ENCODE measurements around the gene HOXB2. TPM values are rescaled to one million over a fixed set of nuclear protein-coding genes. Genes with fewer than 3 reads are reported as not detected.

The HOXB2 gene
- polyA plus RNA-seq, 4 donors: 42.3 to 63.0 (median 53.9) TPM

DNA sequence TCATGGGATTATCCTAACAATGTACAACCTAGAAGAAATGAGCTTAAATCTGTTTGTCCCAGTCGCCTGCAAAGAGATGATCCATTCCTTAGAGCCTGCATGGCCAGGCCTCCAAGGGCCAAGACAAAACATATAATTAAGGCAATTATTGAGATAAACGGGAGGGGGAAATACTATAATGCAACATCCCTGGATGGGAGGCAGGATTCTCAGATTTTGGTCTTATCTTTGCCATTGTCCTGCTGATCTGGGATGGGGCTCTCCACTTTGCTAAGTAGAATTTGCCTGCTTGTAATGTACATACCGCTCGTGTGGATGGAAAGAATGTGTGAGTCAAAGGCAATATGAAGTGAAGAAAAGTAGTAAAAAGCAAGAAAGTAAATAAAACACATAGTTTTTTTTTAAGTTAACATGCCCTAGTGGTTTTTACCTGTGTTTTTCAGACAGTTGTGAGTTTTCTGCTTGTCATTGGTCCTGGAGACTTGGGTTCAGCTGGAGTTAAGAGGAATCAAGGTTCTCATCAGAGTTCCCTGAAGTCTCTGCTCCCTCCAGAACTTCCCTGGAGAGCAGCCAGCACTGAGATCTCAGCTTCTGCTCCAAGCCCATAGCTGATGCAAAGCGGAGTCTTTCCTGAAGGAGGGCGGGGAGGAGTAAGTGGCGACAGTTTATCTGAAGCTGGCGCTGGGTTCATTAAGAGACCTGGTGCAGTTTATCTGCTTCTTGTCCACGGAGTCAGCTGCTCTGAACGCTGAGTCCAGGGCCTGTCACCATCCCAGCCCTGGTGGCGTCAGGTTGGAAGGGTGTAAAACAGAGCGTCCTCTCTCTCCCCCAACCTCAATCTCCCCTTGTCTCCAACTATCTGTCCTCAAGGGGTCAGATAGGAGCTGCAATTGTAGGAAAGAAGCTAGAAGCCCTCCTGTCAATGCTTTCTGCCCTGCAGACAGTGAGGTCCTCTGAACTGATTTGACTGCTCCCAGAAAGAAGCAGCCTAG is 44.2 kb downstream of the HOXB2 start:
- DNase-seq (ENCODE audit: low read depth in 4 of 4, low spot score in 2 of 4): no peak

DNA sequence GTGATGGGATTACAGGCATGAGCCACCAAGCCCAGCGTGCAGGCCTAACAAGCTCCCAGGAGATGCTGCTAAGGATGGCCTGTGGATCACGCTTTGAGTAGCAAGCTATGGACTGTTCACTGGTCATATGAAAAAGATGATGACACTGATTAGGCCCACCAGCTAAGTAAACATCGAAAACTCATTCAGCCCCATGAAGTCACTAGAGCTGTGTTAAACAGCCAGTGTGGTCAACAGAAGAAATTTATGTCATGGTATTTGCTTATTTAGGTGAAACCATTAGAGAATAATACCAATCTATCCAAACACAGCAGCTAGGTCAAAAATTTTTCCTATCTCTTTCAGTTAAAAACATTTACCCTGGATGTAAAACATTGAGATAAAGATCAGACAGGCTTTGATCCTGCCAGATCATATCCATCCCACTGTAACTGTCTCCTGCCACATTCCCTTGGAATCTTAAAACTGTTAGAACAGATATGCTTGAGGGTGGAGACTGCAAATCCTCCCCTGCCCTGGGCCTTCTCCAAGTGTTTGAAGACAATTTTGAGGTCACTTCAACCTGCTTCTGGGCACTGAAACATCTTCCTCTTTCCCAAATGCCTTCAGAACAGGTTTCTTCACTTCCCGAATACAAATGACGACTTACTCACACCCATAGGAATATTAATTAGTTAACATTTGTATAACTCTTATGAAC is 45.0 kb downstream of the HOXB2 start:
- DNase-seq (ENCODE audit: low read depth in 4 of 4, low spot score in 2 of 4): no peak

DNA sequence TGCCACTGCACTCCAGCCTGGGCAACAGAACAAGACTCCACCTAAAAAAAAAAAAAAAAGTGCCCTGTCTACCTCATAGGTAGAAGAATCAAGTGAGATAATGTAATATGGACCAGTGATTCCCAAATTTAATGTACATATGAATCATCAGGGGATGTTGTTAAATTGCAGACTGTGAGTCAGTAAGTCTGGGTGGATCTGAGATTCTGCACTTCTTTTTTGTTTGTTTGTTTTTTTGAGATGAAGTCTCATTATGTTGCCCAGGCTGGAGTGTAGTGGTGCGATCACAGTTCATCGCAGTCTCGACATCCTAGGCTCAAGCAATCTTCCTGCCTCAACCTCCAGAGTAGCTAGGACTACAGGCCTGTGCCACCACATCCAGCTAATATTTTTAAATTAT is 45.7 kb downstream of the HOXB2 start:
- no peak for DNase-seq (ENCODE audit: low read depth in 4 of 4, low spot score in 2 of 4)

DNA sequence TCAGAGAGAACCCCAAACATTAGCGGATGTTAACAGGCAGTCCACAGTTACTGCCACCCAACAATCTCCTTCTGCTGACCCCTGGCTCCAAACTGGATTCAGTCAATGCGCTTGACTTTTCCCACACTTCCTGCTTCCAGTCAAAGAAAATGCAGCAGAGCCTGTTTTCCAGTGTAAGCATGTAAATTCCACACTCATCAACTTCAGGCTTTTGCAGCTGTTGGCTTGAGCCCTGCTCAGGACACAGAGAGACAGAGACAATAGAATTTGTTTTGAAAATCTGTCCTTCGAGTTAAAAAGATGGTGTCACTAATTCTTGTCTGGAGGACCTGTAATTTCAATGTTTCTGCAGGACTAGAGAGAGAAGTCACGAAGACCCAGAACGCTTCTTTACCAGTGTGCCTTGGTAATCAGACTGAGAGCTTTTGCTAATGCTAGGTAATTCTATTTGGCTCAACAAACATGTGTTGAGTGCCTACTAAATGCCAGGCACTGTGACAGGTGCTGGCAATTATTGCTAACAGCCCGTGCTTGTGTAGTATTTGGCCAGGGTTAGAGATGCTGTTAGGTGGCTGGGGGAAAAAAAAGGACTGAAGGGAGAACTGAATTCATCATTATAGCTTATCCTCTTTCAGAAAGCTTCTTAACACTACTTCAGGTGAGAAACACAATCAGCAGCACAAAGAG is 46.6 kb downstream of the HOXB2 start:
- DNase-seq (ENCODE audit: low read depth in 4 of 4, low spot score in 2 of 4): no peak

DNA sequence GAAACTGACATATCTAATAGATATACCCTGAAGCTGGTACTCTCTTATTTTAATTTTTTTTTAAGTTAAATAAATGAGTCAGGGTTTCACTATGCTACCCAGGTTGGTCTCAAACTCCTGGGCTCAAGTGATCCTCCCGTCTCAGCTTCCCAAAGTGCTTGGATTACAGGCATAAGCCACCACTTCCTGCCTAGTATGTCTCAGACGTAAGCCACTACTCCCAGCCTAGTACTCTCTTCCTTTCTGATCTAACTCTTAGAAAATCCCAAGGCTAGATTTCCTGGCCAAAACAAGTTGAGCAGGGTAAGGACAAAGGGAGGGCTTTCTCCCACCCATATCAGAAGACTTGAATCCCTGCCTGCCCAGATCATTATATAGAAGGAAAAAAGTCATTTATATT is 47.8 kb downstream of the HOXB2 start:
- DNase-seq (ENCODE audit: low read depth in 4 of 4, low spot score in 2 of 4): no peak

DNA sequence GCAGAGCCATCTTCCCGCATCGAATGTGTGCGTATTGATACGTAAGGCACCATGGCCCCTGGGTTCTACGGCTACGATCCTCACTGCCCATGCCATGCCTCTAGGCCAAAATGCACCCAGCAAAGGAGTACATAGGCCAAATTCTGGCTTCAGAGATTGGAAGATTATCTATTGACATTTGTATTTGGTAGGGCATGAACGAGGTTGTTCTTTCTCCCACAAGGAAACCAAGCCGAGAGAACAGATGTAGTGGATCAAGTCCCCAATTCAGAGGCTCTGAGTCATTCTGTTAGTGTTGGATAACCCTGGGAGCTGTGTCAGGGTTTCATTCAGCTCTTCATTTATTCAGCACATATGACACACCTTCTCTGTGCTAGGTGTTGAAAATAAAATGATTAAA is 50.6 kb downstream of the HOXB2 start:
- no peak for DNase-seq (ENCODE audit: low read depth in 4 of 4, low spot score in 2 of 4)

Other genes starting within 250 kb of the HOXB2 start
- gene SKAP1, start 114.9 kb downstream of the HOXB2 start, polyA plus RNA-seq (ENCODE audit: insufficient read length in 4 of 4): 10 to 100 TPM in 3 of 4 donors, 1 to 10 TPM in 1; 9.9 to 13.6 (median 12.4) TPM
- under 1 TPM; 0.17 to 0.58 (median 0.40) TPM for gene HOXB1, start 14.1 kb downstream of the HOXB2 start, polyA plus RNA-seq (ENCODE audit: insufficient read length in 4 of 4)
- 10 to 100 TPM in 2 of 4 donors, 1 to 10 TPM in 2; 6.8 to 22.8 (median 14.5) TPM for gene HOXB4, start 33.2 kb upstream of the HOXB2 start, polyA plus RNA-seq (ENCODE audit: insufficient read length in 4 of 4)
- gene HOXB3, start 45.1 kb upstream of the HOXB2 start, polyA plus RNA-seq (ENCODE audit: insufficient read length in 4 of 4): 100 to 1,000 TPM; 112 to 237 (median 181) TPM
- 10 to 100 TPM; 23.9 to 51.6 (median 37.1) TPM for gene HOXB5, start 48.7 kb upstream of the HOXB2 start, polyA plus RNA-seq (ENCODE audit: insufficient read length in 4 of 4)
- 100 to 1,000 TPM in 2 of 4 donors, 10 to 100 TPM in 2; 67.8 to 159 (median 116) TPM for gene HOXB6, start 59.9 kb upstream of the HOXB2 start, polyA plus RNA-seq (ENCODE audit: insufficient read length in 4 of 4)
- gene HOXB7, start 65.9 kb upstream of the HOXB2 start, polyA plus RNA-seq (ENCODE audit: insufficient read length in 4 of 4): 10 to 100 TPM; 45.7 to 64.9 (median 51.8) TPM
- gene HOXB8, start 70.2 kb upstream of the HOXB2 start, polyA plus RNA-seq (ENCODE audit: insufficient read length in 4 of 4): 10 to 100 TPM; 38.8 to 60.8 (median 58.2) TPM
- gene HOXB9, start 81.2 kb upstream of the HOXB2 start, polyA plus RNA-seq (ENCODE audit: insufficient read length in 4 of 4): 10 to 100 TPM; 57.8 to 70.4 (median 64.7) TPM
- not detected for gene PRAC1, start 177.4 kb upstream of the HOXB2 start, polyA plus RNA-seq (ENCODE audit: insufficient read length in 4 of 4)
- not detected for gene PRAC2, start 178.1 kb upstream of the HOXB2 start, polyA plus RNA-seq (ENCODE audit: insufficient read length in 4 of 4)
- not detected for gene HOXB13, start 183.6 kb upstream of the HOXB2 start, polyA plus RNA-seq (ENCODE audit: insufficient read length in 4 of 4)